NCI-H69 (cell line): ENCODE results near the gene KIF16B.
A peak's percentile ranks its signal among the peaks of the same experiment; 100 is the strongest.
"Not testable (repeated sequence)": the region's sequence is repeated elsewhere in the genome, so short reads cannot be mapped to it uniquely, and the experiment has no call there.

Source experiments
- DNase-seq: peaks from one replicate; lab custom pipeline; 2025; lab: John Stamatoyannopoulos, UW

The KIF16B gene

DNA sequence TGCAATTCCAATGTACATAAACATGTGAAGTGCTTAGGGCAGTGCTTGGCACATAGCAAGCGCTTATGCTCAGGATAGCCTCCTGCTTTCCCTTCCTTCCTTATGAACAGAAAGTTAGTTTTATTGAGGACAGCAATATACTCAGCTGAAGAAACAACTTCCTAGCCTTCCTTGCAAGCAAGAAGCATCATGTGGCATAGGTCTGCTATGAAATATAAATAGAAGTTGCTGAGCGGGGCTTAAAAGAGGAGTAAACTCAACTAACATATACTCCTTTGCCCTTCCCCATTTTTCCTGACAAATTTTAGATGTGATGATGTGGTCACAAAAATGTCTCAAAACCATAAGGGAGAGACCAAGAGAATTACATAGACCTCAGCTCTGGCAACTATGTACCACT is 98.9 kb downstream of the KIF16B start:
- DNase-seq = no peak

DNA sequence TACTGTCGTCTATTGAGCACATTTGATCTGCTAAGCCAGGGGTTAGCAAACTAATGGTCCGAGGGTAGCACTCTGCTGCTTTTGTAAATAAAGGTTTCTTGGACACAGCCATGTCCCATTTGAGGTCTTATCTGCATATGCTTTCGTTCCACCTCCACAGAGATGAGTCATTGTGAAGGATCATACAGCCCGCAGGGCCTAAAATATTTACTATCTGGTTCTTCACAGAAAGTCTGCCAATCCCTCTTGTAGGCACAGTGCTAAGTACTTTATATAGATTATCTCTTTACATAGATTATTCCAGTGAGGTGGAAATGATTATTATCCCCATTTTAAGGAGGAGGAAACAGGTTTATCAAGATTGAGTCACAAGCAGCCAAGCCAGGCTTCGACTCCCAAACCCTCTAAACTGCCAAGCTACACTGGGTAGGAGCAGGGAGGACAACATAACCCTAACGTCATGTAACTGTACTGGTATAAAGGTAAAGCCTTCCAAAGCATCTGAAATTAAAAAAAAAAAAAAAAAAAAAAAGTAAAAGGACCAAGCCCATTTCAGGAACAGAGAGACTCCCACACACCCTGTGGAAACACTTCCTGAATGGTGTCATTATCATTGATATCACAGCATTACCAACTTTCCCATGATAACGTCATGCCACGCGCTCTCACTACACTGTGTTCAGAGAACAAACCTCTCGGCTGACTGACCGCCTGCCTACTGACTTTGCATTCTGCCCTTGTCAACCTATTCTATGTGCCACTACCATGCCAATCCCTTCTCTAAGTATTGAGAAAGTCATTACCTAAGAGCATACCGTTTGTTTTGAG is 101.0 kb downstream of the KIF16B start:
- DNase-seq = no peak

DNA sequence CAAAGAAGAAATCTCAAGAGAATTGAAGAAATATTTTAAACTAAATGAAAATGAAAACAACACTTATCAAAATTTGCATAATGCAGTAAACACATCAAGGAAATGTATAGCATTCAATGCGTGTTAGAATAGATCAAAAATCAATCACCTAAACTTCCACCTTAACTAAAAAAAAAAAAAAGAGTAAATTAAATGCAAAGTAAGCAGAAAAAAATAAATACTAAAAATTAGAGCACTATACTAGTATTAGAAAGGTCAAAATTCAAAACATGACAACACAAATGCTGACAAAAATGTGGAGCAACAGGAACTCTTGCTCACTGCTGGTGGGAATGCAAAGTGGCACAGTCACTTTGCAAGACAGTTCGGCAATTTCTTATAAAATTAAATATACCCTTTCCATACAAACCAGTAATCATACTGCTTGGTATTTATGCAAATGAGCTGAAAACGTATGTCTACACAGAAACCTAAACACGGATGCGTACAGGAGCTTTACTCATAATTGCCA is 103.8 kb downstream of the KIF16B start:
- no peak for DNase-seq

DNA sequence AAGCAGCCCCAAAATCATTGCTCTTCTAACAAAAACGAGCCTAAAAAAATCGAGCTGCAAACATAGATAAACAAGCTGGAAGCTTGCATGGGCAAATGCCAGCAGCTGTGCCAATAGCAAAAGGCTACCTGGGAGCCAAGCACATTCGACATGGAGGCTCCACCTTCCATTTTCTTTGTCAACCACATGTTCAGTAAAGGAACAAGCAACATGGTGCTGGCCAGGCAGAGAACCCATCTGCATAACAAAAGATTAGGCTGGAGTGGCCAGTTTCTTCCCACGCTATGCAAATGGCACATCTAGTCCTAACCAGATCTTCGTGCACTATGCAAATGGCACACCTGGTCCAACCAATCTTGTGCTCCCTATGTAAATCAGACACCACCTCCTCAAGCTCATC is 110.5 kb downstream of the KIF16B start:
- no peak for DNase-seq

DNA sequence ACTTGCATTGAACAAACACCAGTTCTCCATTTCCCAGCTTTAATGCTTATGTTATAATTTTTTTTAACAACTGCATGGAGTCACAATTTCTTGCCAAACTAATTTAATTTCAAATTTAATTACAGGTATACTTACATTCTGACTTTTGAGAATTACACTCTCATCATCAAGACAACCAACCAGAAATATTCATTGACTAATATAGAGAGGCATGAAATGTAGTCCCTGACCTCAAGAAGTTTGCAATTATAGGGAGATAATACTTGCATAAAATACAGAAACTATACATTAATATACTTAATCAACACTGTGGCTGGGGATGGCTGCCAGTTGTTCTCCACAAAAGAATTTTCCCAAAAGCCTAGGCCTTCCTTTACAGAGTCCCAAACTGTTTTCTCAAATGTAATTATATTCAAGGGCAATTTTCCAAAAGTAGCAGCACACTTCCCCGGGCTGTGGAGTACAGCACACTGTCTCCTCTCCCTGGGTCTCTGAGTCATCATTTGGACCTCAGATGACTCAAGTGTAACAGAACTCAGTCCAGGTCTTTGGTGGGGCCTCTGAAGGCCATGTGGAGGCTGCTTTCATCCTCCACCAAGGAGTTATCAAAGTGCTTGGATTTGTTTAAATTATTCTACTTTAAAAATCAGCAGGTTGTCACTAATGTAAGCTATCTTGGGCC is 114.1 kb downstream of the KIF16B start:
- DNase-seq = no peak

DNA sequence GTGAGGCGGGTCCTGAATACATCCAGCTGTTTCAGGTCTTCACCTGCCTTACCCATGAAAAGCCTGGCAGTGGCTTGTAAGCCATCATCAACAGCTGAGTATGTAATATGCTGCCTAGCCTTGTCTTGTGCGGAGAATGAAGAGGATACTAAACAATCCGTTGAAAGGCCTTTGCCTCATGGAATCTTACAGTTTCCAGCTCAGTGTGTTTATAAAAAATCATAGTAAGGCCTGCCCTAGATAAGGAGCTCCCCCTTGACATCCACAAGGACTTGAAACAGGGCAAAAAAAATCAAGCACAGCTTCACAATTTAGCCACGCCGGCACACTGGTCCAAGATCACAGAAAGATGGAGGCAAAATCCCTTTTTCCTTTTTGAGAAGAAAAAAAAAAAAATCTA is 115.7 kb downstream of the KIF16B start:
- DNase-seq = no peak

DNA sequence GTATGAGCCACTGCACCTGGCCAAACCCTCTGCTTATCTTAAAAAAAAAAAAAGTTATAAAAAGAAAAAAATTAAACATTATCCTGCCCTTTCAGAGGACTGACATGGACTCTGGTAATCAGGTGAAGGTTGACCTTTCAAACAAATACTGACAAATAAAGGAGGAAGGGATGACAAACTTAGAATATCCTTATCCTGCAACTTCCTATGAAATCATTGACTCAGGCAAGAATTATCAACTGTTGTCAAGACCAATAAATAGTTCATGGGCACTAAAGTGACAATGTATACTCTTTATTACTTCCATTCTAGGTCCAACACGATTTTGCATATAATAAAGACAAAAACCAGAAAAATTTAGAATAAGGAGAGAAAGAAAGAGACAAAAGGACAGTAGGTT is 117.9 kb downstream of the KIF16B start:
- no peak for DNase-seq

- DNase-seq = no peak
These were observed 121.3 kb downstream of the KIF16B start for GRCh38 chr20:16451982-16452381.

DNA sequence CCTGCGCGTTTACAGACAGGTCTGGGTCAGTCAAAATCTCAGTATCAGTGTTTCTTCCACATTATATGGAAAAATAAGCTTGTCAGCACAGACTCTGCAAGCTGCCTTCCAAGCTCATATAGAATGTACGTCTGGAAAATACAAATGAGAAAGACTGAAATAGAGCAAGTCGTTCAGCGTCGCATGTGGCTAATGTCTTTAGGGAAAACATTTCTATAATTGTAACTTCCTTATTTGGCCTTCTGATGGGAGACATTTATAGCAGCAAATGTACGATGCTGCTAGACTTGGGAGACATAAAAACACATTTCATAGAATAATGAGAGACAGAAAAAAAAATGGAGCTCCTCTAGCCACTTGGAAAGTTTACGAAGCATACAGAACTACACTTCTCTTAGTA is 122.2 kb downstream of the KIF16B start:
- DNase-seq = no peak

DNA sequence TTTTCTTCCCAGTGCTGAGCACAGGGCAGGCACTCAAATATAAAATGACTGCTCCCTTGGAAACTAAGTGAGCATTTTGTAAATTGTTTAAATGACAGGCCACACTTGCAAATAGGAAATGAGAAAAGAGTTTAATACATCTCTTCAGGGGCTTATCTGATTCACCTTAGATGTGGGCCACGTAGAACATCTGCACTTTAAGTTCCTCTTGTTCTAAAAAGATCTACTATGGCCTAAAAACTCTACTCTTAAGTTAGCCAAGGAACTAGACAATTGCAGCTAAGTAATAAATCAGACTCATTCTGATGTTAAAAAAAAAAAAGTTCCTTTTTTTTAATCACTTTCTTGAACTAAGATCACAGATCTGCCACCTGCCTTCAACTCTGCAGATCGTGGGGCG is 126.3 kb downstream of the KIF16B start:
- no peak for DNase-seq

GRCh38 chr20:16446246-16446645 is 127.0 kb downstream of the KIF16B start:
- DNase-seq = no peak

DNA sequence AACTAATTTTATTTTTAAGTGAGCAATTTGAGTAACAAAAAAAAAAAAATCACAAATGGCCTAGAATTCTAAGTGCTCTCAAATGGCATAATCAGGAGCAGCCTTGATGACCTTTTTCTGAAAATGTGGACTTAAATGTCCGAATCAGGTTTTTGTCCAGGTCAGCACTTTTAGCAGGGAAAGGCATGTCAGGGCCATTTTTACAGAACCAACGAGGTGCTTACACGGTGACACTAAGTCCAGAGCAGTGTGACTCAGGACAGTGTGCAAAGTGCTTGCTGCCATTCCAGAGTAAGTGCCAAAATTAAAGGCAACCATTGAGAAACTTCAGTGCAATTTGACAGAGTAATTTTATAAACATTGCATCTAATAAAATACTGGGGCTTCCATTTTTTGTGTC is 127.8 kb downstream of the KIF16B start:
- DNase-seq = no peak

GRCh38 chr20:16444057-16444777 is 129.0 kb downstream of the KIF16B start:
- DNase-seq = no peak

- DNase-seq = no peak
These were observed 131.6 kb downstream of the KIF16B start for GRCh38 chr20:16441546-16442164.

DNA sequence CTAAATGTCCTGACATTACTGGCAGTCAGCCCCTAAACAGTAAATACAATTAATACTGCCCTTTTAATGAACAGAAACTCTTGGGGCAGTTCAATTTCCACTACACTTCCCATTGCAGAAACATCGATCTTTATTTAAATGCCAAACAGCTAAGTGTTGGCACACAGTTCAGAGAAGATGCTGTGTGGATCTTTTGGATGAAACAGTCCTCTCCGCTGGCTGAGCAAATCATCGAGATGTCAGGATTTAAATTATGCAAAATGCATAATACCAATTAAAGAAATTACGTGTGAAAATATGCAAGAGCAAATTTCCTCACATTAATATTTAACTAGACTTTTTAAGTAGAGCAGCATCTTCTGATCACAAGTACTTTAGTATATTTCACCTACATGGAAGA is 132.6 kb downstream of the KIF16B start:
- no peak for DNase-seq

DNA sequence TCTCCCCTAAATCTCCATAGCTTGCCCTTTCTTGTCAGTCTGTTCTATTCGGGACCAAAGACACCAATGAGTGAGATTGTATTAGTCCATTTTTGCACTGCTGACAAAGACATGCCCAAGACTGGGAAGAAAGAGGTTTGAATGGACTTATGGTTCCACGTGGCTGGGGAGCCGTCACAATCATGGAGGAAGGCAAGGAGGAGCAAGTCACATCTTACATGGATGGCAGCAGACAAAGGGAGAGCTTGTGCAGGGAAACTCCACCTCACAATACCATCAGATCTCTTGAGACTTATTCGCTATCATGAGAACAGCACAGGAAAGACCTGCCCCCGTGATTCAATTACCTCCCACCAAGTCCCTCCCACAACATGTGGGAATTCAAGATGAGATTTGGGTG is 133.7 kb downstream of the KIF16B start:
- not testable (repeated sequence) for DNase-seq

GRCh38 chr20:16438100-16438499 is 135.1 kb downstream of the KIF16B start:
- no peak for DNase-seq

DNA sequence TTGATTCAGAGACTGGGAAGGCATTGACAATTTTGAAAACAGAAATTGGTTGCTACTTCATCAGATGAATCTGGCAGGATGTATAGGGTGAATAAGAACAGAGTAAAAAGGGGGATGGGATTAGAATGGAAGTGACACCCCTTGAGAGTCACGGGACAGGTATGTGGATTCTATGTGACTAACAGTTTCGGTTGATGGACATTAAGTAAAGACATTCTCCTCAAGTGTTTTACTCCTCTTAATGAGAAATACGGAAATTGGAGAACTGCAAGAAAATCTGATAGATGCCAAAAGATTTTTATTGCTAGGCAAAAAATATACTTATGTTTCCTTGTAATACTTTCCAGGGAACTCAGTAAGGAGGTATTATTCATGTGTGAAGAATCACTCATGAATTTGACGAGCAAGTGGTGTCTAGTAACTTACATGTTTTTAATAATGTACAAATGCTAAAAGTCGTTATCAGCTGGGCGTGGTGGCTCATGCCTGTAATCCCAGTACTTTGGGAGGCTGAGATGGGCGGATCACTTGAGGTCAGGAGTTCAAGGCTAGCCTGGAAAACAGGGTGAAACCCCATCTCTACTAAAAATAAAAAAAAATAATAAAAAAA is 135.8 kb downstream of the KIF16B start:
- DNase-seq = no peak

DNA sequence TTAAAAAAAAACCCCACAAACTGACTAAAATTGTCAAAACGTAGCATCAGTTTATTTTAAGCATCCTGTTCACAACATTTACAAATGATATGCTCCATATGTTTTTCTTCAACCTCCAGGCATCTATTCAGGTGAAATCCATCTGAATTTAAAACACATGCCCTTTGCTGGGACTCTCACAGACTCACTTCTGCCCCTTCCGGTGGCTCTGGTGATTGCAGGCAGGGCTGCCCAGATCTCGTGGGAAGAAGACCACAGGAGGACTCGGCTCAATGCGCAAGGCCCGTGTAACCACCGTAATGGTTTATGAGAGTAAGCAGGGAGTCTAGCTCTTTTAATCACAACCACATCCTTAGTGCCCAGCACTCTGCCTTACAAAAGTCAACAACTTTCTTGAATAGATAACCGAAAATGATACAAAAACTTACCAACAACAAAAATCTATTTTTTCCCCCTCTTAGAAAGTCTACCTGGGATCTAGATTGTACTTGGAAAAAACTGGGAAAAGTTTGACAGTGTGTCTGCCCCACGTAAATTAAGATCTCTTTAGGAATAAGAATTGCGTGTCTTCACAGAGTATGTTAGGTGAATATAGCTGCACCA is 139.1 kb downstream of the KIF16B start:
- DNase-seq = peak; percentile 63

GRCh38 chr20:16433293-16433580 is 140.0 kb downstream of the KIF16B start:
- no peak for DNase-seq

DNA sequence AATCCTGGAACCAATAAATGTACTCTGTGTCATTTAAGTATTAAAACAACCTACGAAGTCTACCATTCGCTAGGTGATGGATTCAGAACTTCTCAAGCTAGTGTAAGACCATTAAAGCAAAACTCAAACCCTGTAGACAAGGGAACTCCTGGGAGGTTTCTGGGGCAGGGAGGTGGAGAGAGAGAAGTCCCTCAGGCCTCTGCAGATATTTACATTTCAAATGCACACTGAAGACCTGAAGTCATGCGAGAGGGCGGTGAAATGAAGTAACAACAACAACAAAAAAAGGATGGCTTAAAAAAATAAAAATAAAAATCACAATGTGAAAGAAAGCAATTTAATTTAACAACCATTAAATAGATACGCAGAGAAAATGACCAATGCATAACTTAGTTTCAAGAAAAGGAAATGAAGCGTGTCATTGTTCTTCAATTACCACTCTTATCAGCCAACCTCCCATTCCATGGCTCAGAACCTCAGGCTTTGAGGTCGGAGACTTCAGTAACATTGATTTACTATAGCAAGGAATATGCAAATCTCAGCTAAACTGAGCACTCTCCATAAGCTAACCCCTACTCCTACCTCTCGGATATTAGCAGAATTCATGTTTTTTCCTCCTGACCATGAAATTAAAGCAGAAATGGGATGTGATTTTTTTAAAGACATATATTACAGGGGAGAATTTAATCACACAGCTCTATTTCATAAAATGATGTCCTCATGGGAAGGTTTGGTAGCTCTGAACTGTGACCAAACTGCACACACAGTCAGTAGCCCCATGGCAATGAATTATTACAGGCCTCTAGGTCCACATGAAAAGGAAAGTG is 140.6 kb downstream of the KIF16B start:
- no peak for DNase-seq
